NT2/D1 (cell line): Measurements from ENCODE around the gene PCBP2.

Experiments used
- DNase-seq: peaks from one replicate; pipeline ENCODE4 v3.0.0-alpha.2; 2011; ENCODE audit warnings: low read depth, low spot score
- H3K27me3 ChIP-seq: 2 replicates; pipeline ENCODE4 v1.6.0; 2011; ENCODE audit warnings: mild to moderate bottlenecking; ENCODE audit not compliant: insufficient read length, insufficient read depth
- H3K36me3 ChIP-seq: 2 replicates; pipeline ENCODE4 v1.6.1; 2011; ENCODE audit warnings: mild to moderate bottlenecking, low read length, mixed read lengths; ENCODE audit not compliant: insufficient read depth, insufficient read length
- H3K4me1 ChIP-seq: 2 replicates; pipeline ENCODE4 v1.5.1; 2011; ENCODE audit not compliant: insufficient read depth, insufficient read length
- H3K4me3 ChIP-seq: 2 replicates; pipeline ENCODE4 v1.5.1; 2011; ENCODE audit warnings: low read depth; ENCODE audit not compliant: insufficient read length
- H3K9ac ChIP-seq: 2 replicates; pipeline ENCODE4 v1.6.0; 2011; ENCODE audit warnings: low read depth; ENCODE audit not compliant: insufficient read length
- H3K9me3 ChIP-seq: 2 replicates; pipeline ENCODE4 v1.5.1; 2011; ENCODE audit warnings: mild to moderate bottlenecking, low read length; ENCODE audit not compliant: insufficient read depth
- SUZ12 ChIP-seq: IDR thresholded peaks from 2 replicates; pipeline ENCODE4 v1.6.1; 2011; ENCODE audit not compliant: insufficient read length, insufficient read depth; ENCODE audit errors: extremely low read depth
- YY1 ChIP-seq: IDR thresholded peaks from 2 replicates; pipeline ENCODE4 v1.6.1; 2011; ENCODE audit not compliant: insufficient read length, insufficient read depth
- ZNF274 ChIP-seq: IDR thresholded peaks from 2 replicates; pipeline ENCODE4 v1.6.1; 2011; ENCODE audit warnings: mild to moderate bottlenecking, low read depth, low read length

PCBP2 gene

DNA sequence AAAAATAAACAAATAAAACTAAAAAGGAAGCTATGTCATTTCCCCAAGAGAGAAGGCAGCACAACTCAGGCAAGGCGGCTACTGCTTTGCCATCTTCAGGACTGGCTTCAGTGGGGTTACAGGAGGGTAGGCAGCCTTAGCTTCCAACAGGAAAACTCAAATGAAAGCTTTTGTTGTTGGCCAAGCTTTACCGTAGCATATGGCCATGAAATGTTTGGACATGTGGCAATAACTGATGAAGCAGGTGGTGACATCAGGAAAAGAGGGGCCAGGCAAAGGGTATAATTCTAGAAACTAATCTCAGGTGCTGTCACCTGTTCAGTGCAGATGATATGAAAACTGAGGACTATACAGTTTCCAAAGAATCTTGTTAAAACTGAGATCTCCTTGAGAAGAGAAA, 78.2 kb downstream of the PCBP2 start:
- TF ChIP-seq ZNF274 (no peak), YY1 (no peak), SUZ12 (no peak)
- Histone ChIP-seq H3K9me3 (no peaks in the 10 kb centered on the region), H3K4me3 (no peak overlapping the region), H3K27me3 (no peaks in the 10 kb centered on the region), H3K36me3 (peaks cover 55% of the 10 kb centered on the region), H3K4me1 (no peaks in the 10 kb centered on the region), H3K9ac (no peak overlapping the region)
- DNase-seq = no peak
